Activated T-helper 17 cell treated with anti-CD3 and anti-CD28 coated beads, Interleukin-2, amount 50 U/mL, for 72 hours (primary cell): ENCODE results near the gene GBGT1. TPM values are rescaled to one million over a fixed set of nuclear protein-coding genes. Genes with fewer than 3 reads are reported as not detected.
"Not testable (repeated sequence)": the region's sequence is repeated elsewhere in the genome, so short reads cannot be mapped to it uniquely, and the experiment has no call there.

ENCODE experiments used
- ATAC-seq: fragments of 150-1000 bp; cut with Tn5 transposase; replicated peaks from 2 replicates; pipeline ENCODE4 v1.10.0; 2021; ENCODE audit warnings: mild to moderate bottlenecking, moderate library complexity
- H3K27ac Mint-ChIP-seq: one replicate; pipeline ENCODE4 v1.8.0; 2022; ENCODE audit warnings: mixed read lengths
- H3K27me3 Mint-ChIP-seq: one replicate; pipeline ENCODE4 v1.8.0; 2022; ENCODE audit warnings: mixed read lengths
- H3K36me3 Mint-ChIP-seq: one replicate; pipeline ENCODE4 v1.8.0; 2022; ENCODE audit warnings: low read depth, mild to moderate bottlenecking, mixed read lengths
- H3K4me1 Mint-ChIP-seq: one replicate; pipeline ENCODE4 v1.8.0; 2022; ENCODE audit warnings: mixed read lengths
- H3K4me3 Mint-ChIP-seq: one replicate; pipeline ENCODE4 v1.8.0; 2022; ENCODE audit warnings: mild to moderate bottlenecking, mixed read lengths
- H3K9me3 Mint-ChIP-seq: one replicate; pipeline ENCODE4 v1.8.0; 2022; ENCODE audit warnings: mixed read lengths
- total RNA-seq, 2 donors: library from RNA; stranded (reverse); gene quantifications; one replicate each; pipeline ENCODE4 v1.2.3, GENCODE V29; 2022

The GBGT1 gene
- total RNA-seq, 2 donors from 2014 or later: 2.8 to 7.2 TPM

GRCh38 chr9:133182151-133182550 is 18.4 kb upstream of the GBGT1 start:
- Mint-ChIP-seq H3K27me3 (peaks cover 18% of the 10 kb centered on the region), H3K27ac (no peak overlapping the region), H3K4me3 (no peak overlapping the region), H3K9me3 (no peaks in the 10 kb centered on the region), H3K4me1 (peaks cover 16% of the 10 kb centered on the region), H3K36me3 (no peaks in the 10 kb centered on the region)
- ATAC-seq: no peak

- Mint-ChIP-seq H3K4me1 (peaks cover 16% of the 10 kb centered on the region), H3K9me3 (no peaks in the 10 kb centered on the region), H3K36me3 (no peaks in the 10 kb centered on the region), H3K27me3 (peaks cover 18% of the 10 kb centered on the region), H3K4me3 (no peak overlapping the region), H3K27ac (no peak overlapping the region)
- ATAC-seq: no peak
Measured at GRCh38 chr9:133181561-133181960, 17.8 kb upstream of the GBGT1 start.

- Mint-ChIP-seq H3K27ac (no peak overlapping the region), H3K4me3 (no peak overlapping the region), H3K36me3 (no peaks in the 10 kb centered on the region), H3K9me3 (no peaks in the 10 kb centered on the region), H3K27me3 (peaks cover 15% of the 10 kb centered on the region), H3K4me1 (peaks cover 12% of the 10 kb centered on the region)
- no peak for ATAC-seq
Measured at GRCh38 chr9:133180953-133181352, 17.2 kb upstream of the GBGT1 start.

- H3K27me3 Mint-ChIP-seq: no peaks in the 10 kb centered on the region
Measured at GRCh38 chr9:133173056-133173455, 9.3 kb upstream of the GBGT1 start.

GRCh38 chr9:133171161-133171961 is 7.6 kb upstream of the GBGT1 start:
- no peak for ATAC-seq
- Mint-ChIP-seq H3K9me3 (no peaks in the 10 kb centered on the region), H3K4me3 (no peak overlapping the region), H3K27me3 (no peaks in the 10 kb centered on the region), H3K4me1 (no peaks in the 10 kb centered on the region), H3K27ac (no peak overlapping the region), H3K36me3 (no peaks in the 10 kb centered on the region)

More at GRCh38 chr9:133173056-133173455, 9.3 kb upstream of the GBGT1 start:
- no peak for ATAC-seq
- Mint-ChIP-seq H3K4me1 (no peaks in the 10 kb centered on the region), H3K27ac (no peak overlapping the region), H3K36me3 (no peaks in the 10 kb centered on the region), H3K4me3 (no peak overlapping the region), H3K9me3 (no peaks in the 10 kb centered on the region)

- ATAC-seq: no peak
Measured at GRCh38 chr9:133170716-133171115, 7.0 kb upstream of the GBGT1 start.

GRCh38 chr9:133169687-133170086 is 6.0 kb upstream of the GBGT1 start:
- not testable (repeated sequence) for H3K4me1 Mint-ChIP-seq, H3K27ac Mint-ChIP-seq, H3K4me3 Mint-ChIP-seq, H3K9me3 Mint-ChIP-seq, ATAC-seq, H3K36me3 Mint-ChIP-seq, H3K27me3 Mint-ChIP-seq

More at GRCh38 chr9:133170716-133171115, 7.0 kb upstream of the GBGT1 start:
- no peaks in the 10 kb centered on the region for H3K4me1 Mint-ChIP-seq
- no peaks in the 10 kb centered on the region for H3K36me3 Mint-ChIP-seq
- no peaks in the 10 kb centered on the region for H3K9me3 Mint-ChIP-seq
- H3K27ac Mint-ChIP-seq: no peak overlapping the region
- no peak overlapping the region for H3K4me3 Mint-ChIP-seq
- H3K27me3 Mint-ChIP-seq: no peaks in the 10 kb centered on the region

- no peaks in the 10 kb centered on the region for H3K27me3 Mint-ChIP-seq
- ATAC-seq: no peak
- H3K4me3 Mint-ChIP-seq: no peak overlapping the region
- no peak overlapping the region for H3K27ac Mint-ChIP-seq
- H3K4me1 Mint-ChIP-seq: no peaks in the 10 kb centered on the region
- H3K36me3 Mint-ChIP-seq: no peaks in the 10 kb centered on the region
- H3K9me3 Mint-ChIP-seq: no peaks in the 10 kb centered on the region
Measured at GRCh38 chr9:133169102-133169501, 5.4 kb upstream of the GBGT1 start.

GRCh38 chr9:133168432-133168831 is 4.7 kb upstream of the GBGT1 start:
- H3K27me3 Mint-ChIP-seq: no peaks in the 10 kb centered on the region
- H3K4me3 Mint-ChIP-seq: no peak overlapping the region
- H3K36me3 Mint-ChIP-seq: no peaks in the 10 kb centered on the region
- no peaks in the 10 kb centered on the region for H3K9me3 Mint-ChIP-seq
- H3K4me1 Mint-ChIP-seq: no peaks in the 10 kb centered on the region
- no peak overlapping the region for H3K27ac Mint-ChIP-seq
- no peak for ATAC-seq

- H3K4me3 Mint-ChIP-seq: no peak overlapping the region
- H3K27me3 Mint-ChIP-seq: no peaks in the 10 kb centered on the region
- no peak overlapping the region for H3K27ac Mint-ChIP-seq
- no peak for ATAC-seq
- H3K4me1 Mint-ChIP-seq: no peaks in the 10 kb centered on the region
- H3K36me3 Mint-ChIP-seq: no peaks in the 10 kb centered on the region
- H3K9me3 Mint-ChIP-seq: no peaks in the 10 kb centered on the region
Measured at GRCh38 chr9:133167769-133168168, 4.1 kb upstream of the GBGT1 start.

GRCh38 chr9:133167096-133167730 is 3.5 kb upstream of the GBGT1 start:
- no peak for ATAC-seq
- H3K36me3 Mint-ChIP-seq: no peaks in the 10 kb centered on the region
- no peaks in the 10 kb centered on the region for H3K4me1 Mint-ChIP-seq
- H3K27me3 Mint-ChIP-seq: no peaks in the 10 kb centered on the region
- H3K9me3 Mint-ChIP-seq: no peaks in the 10 kb centered on the region
- no peak overlapping the region for H3K4me3 Mint-ChIP-seq
- H3K27ac Mint-ChIP-seq: no peak overlapping the region

- no peak for ATAC-seq
- peaks cover 4% of the 10 kb centered on the region for H3K4me1 Mint-ChIP-seq
- no peaks in the 10 kb centered on the region for H3K9me3 Mint-ChIP-seq
- no peak overlapping the region for H3K27ac Mint-ChIP-seq
- H3K27me3 Mint-ChIP-seq: no peaks in the 10 kb centered on the region
- no peaks in the 10 kb centered on the region for H3K36me3 Mint-ChIP-seq
- no peak overlapping the region for H3K4me3 Mint-ChIP-seq
Measured at GRCh38 chr9:133166392-133166791, 2.7 kb upstream of the GBGT1 start.

- no peak overlapping the region for H3K27ac Mint-ChIP-seq
- H3K27me3 Mint-ChIP-seq: no peaks in the 10 kb centered on the region
- no peaks in the 10 kb centered on the region for H3K9me3 Mint-ChIP-seq
- no peak for ATAC-seq
- no peaks in the 10 kb centered on the region for H3K36me3 Mint-ChIP-seq
- no peak overlapping the region for H3K4me3 Mint-ChIP-seq
- peaks cover 4% of the 10 kb centered on the region for H3K4me1 Mint-ChIP-seq
Measured at GRCh38 chr9:133165452-133165730, 1.7 kb upstream of the GBGT1 start.

GRCh38 chr9:133164191-133164590 is 477 bp upstream of the GBGT1 start:
- ATAC-seq: no peak
- no peak overlapping the region for H3K27ac Mint-ChIP-seq

GRCh38 chr9:133162861-133163503 is 732 bp downstream of the GBGT1 start:
- Mint-ChIP-seq H3K4me3 (peak overlapping the region; percentile 60), H3K9me3 (no peaks in the 10 kb centered on the region), H3K4me1 (peaks cover 9% of the 10 kb centered on the region), H3K36me3 (no peaks in the 10 kb centered on the region), H3K27ac (no peak overlapping the region), H3K27me3 (no peaks in the 10 kb centered on the region)
- ATAC-seq: no peak

More at GRCh38 chr9:133164191-133164590, 477 bp upstream of the GBGT1 start:
- Mint-ChIP-seq H3K36me3 (no peaks in the 10 kb centered on the region), H3K4me3 (peak overlapping the region; percentile 60), H3K9me3 (no peaks in the 10 kb centered on the region), H3K4me1 (peaks cover 9% of the 10 kb centered on the region), H3K27me3 (no peaks in the 10 kb centered on the region)
